Measurements from ENCODE around the gene KCTD19. TPM values are rescaled to one million over a fixed set of nuclear protein-coding genes. Genes with fewer than 3 reads are reported as not detected.
A peak's percentile ranks its signal among the peaks of the same experiment; 100 is the strongest.
"Not testable (repeated sequence)": the region's sequence is repeated elsewhere in the genome, so short reads cannot be mapped to it uniquely, and the experiment has no call there.

KCTD19 gene
- not detected for total RNA-seq
- long read RNA-seq, donor 1, partial matches to known transcripts = 0 of 1 reads
- long read RNA-seq, donor 1, other reads (novel, unspliced or antisense) = 1 of 1 reads
- long read RNA-seq, donor 2 = 0 reads

- intact Hi-C loops (cut with DNase I) = no loop called here
Observed at GRCh38 chr16:67326472-67327309, at the start of gene KCTD19, which contains the start of gene LRRC36. Gene KCTD19 (minus strand): TSS chr16:67326741. CDS start chr16:67326707, 34 bp downstream. Gene LRRC36 (plus strand): TSS chr16:67326815. CDS start chr16:67326863, 48 bp downstream.

GRCh38 chr16:67376012-67376411, 49.5 kb upstream of the KCTD19 start:
- intact Hi-C loops (cut with DNase I); DNase-seq (ENCODE audit: low spot score): not testable (repeated sequence)

More at GRCh38 chr16:67326472-67327309, at the start of gene KCTD19, which contains the start of gene LRRC36:
- peak; percentile 86 for DNase-seq (ENCODE audit: low spot score)

GRCh38 chr16:67372664-67373063, 46.1 kb upstream of the KCTD19 start:
- intact Hi-C loops (cut with DNase I) = no loop called here
- DNase-seq (ENCODE audit: low spot score) = no peak

- DNase-seq (ENCODE audit: low spot score) = no peak
- intact Hi-C loops (cut with DNase I) = no loop called here
Observed at GRCh38 chr16:67370661-67371060, 44.1 kb upstream of the KCTD19 start.

GRCh38 chr16:67364600-67365235, 38.2 kb upstream of the KCTD19 start:
- intact Hi-C loops (cut with DNase I) = no loop called here
- DNase-seq (ENCODE audit: low spot score) = no peak

- intact Hi-C loops (cut with DNase I) = no loop called here
- DNase-seq (ENCODE audit: low spot score) = no peak
Observed at GRCh38 chr16:67361038-67361437, 34.5 kb upstream of the KCTD19 start.

- DNase-seq (ENCODE audit: low spot score); intact Hi-C loops (cut with DNase I): not testable (repeated sequence)
Observed at GRCh38 chr16:67359540-67360269, 33.2 kb upstream of the KCTD19 start.

- no peak for DNase-seq (ENCODE audit: low spot score)
- intact Hi-C loops (cut with DNase I) = no loop called here
Observed at GRCh38 chr16:67357561-67357960, 31.0 kb upstream of the KCTD19 start.

GRCh38 chr16:67356396-67356795, 29.9 kb upstream of the KCTD19 start:
- no peak for DNase-seq (ENCODE audit: low spot score)
- intact Hi-C loops (cut with DNase I) = no loop called here

- DNase-seq (ENCODE audit: low spot score); intact Hi-C loops (cut with DNase I): not testable (repeated sequence)
Observed at GRCh38 chr16:67352463-67352862, 25.9 kb upstream of the KCTD19 start.

- intact Hi-C loops (cut with DNase I) = no loop called here
- no peak for DNase-seq (ENCODE audit: low spot score)
Observed at GRCh38 chr16:67350324-67350723, 23.8 kb upstream of the KCTD19 start.

GRCh38 chr16:67349172-67349571, 22.6 kb upstream of the KCTD19 start:
- intact Hi-C loops (cut with DNase I) = no loop called here
- DNase-seq (ENCODE audit: low spot score) = no peak

GRCh38 chr16:67346341-67346740, 19.8 kb upstream of the KCTD19 start:
- intact Hi-C loops (cut with DNase I) = no loop called here
- DNase-seq (ENCODE audit: low spot score) = no peak

GRCh38 chr16:67345401-67345800, 18.9 kb upstream of the KCTD19 start:
- intact Hi-C loops (cut with DNase I) = no loop called here
- no peak for DNase-seq (ENCODE audit: low spot score)

- intact Hi-C loops (cut with DNase I) = no loop called here
- DNase-seq (ENCODE audit: low spot score) = no peak
Observed at GRCh38 chr16:67342616-67343015, 16.1 kb upstream of the KCTD19 start.

- intact Hi-C loops (cut with DNase I) = no loop called here
- DNase-seq (ENCODE audit: low spot score) = no peak
Observed at GRCh38 chr16:67341250-67341649, 14.7 kb upstream of the KCTD19 start.

- DNase-seq (ENCODE audit: low spot score) = no peak
- intact Hi-C loops (cut with DNase I) = no loop called here
Observed at GRCh38 chr16:67339453-67339852, 12.9 kb upstream of the KCTD19 start.

- DNase-seq (ENCODE audit: low spot score) = no peak
- intact Hi-C loops (cut with DNase I) = no loop called here
Observed at GRCh38 chr16:67336648-67337047, 10.1 kb upstream of the KCTD19 start.

GRCh38 chr16:67336116-67336515, 9.6 kb upstream of the KCTD19 start:
- DNase-seq (ENCODE audit: low spot score) = no peak
- intact Hi-C loops (cut with DNase I) = no loop called here

- intact Hi-C loops (cut with DNase I) = no loop called here
- no peak for DNase-seq (ENCODE audit: low spot score)
Observed at GRCh38 chr16:67333315-67333714, 6.8 kb upstream of the KCTD19 start.
